Endothelial cell (in vitro differentiated cells): ENCODE results near the gene MYOCD. TPM values are rescaled to one million over a fixed set of nuclear protein-coding genes. Genes with fewer than 3 reads are reported as not detected.

ENCODE experiments used
- DNase-seq: peaks from one replicate; pipeline ENCODE4 v3.0.0; 2021; ENCODE audit warnings: low spot score
- H3K27ac Mint-ChIP-seq: one replicate; pipeline ENCODE4 v1.8.0; 2021; ENCODE audit warnings: mixed read lengths, inconsistent platforms; ENCODE audit not compliant: unreplicated experiment
- H3K27me3 Mint-ChIP-seq: one replicate; pipeline ENCODE4 v1.8.0; 2021; ENCODE audit warnings: mild to moderate bottlenecking, moderate library complexity, mixed read lengths, inconsistent platforms; ENCODE audit not compliant: unreplicated experiment
- H3K36me3 Mint-ChIP-seq: one replicate; pipeline ENCODE4 v1.8.0; 2021; ENCODE audit warnings: mild to moderate bottlenecking, low read depth, mixed read lengths, inconsistent platforms; ENCODE audit not compliant: unreplicated experiment
- H3K4me1 Mint-ChIP-seq: one replicate; pipeline ENCODE4 v1.8.0; 2021; ENCODE audit warnings: mild to moderate bottlenecking, mixed read lengths, inconsistent platforms; ENCODE audit not compliant: unreplicated experiment
- H3K4me3 Mint-ChIP-seq: one replicate; pipeline ENCODE4 v1.8.0; 2021; ENCODE audit warnings: mild to moderate bottlenecking, mixed read lengths, inconsistent platforms; ENCODE audit not compliant: unreplicated experiment
- H3K9me3 Mint-ChIP-seq: one replicate; pipeline ENCODE4 v1.8.0; 2021; ENCODE audit warnings: mixed read lengths, inconsistent platforms; ENCODE audit not compliant: unreplicated experiment
- total RNA-seq: library from RNA; stranded (reverse); fragmentation: NEBNext Ultra II Directional; extraction: Animal tissue kit (Norgen Biotek cat#: 25700); gene quantifications from one replicate; pipeline ENCODE4 v1.2.1, GENCODE V29; 2021; ENCODE audit not compliant: unreplicated experiment
- TF ChIP-seq, protein P1 (sequence below): fragments of 200-600 bp; sonication (generic); IDR thresholded peaks from one replicate; pipeline ENCODE4 v1.5.0; 2021; ENCODE audit warnings: antibody characterized with exemption; ENCODE audit not compliant: unreplicated experiment

MYOCD gene
- total RNA-seq, 1 donor from 2014 or later: 0.38 TPM

DNA sequence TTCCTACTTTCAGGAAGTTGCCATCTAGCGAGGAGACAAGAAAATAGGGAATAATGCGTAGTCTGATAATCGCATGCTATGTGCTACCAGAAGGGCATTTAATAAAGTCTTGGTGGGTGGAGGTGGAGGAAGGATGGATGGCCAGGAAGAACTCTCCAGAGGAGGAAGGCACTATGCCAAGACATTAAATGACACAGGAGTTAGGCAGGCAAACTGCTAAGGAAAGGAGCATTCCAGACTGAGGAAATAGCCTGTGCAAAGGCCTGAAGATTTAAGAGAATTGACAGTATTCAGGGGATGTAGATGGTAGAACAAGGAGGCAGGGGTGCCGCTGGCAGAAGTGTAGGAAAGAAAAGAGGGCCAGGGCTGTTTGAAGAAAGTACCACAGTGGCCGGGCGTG, 104.3 kb downstream of the MYOCD start:
- Mint-ChIP-seq H3K9me3 (no peaks in the 10 kb centered on the region), H3K4me1 (no peaks in the 10 kb centered on the region), H3K27me3 (no peaks in the 10 kb centered on the region), H3K4me3 (no peak overlapping the region), H3K27ac (no peak overlapping the region), H3K36me3 (no peaks in the 10 kb centered on the region)
- DNase-seq: no peak
- TF ChIP-seq, protein P1, sequence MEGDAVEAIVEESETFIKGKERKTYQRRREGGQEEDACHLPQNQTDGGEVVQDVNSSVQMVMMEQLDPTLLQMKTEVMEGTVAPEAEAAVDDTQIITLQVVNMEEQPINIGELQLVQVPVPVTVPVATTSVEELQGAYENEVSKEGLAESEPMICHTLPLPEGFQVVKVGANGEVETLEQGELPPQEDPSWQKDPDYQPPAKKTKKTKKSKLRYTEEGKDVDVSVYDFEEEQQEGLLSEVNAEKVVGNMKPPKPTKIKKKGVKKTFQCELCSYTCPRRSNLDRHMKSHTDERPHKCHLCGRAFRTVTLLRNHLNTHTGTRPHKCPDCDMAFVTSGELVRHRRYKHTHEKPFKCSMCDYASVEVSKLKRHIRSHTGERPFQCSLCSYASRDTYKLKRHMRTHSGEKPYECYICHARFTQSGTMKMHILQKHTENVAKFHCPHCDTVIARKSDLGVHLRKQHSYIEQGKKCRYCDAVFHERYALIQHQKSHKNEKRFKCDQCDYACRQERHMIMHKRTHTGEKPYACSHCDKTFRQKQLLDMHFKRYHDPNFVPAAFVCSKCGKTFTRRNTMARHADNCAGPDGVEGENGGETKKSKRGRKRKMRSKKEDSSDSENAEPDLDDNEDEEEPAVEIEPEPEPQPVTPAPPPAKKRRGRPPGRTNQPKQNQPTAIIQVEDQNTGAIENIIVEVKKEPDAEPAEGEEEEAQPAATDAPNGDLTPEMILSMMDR: no peak

DNA sequence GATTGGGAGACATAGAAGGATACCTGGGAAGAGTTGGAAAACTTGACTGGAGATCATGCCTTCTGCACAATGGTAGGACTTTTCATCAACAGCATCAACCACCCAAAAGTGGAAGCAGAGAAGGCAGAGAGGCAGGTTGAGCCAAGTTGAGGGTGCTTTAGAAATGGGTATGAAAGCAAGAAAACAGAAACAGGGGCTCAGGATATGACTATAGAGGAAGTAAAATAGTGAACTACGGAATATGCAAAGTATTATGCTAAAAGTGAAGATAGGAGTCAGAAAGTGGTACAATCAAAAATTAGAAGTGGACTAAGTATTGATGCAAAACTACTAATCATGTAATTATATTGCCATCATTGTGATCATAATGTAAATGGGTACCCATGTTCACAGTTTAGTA, 107.5 kb downstream of the MYOCD start:
- TF ChIP-seq, protein P1: no peak
- H3K9me3 Mint-ChIP-seq: no peaks in the 10 kb centered on the region
- no peaks in the 10 kb centered on the region for H3K4me1 Mint-ChIP-seq
- H3K27ac Mint-ChIP-seq: no peak overlapping the region
- DNase-seq: no peak
- H3K27me3 Mint-ChIP-seq: no peaks in the 10 kb centered on the region
- H3K4me3 Mint-ChIP-seq: no peak overlapping the region
- no peaks in the 10 kb centered on the region for H3K36me3 Mint-ChIP-seq

DNA sequence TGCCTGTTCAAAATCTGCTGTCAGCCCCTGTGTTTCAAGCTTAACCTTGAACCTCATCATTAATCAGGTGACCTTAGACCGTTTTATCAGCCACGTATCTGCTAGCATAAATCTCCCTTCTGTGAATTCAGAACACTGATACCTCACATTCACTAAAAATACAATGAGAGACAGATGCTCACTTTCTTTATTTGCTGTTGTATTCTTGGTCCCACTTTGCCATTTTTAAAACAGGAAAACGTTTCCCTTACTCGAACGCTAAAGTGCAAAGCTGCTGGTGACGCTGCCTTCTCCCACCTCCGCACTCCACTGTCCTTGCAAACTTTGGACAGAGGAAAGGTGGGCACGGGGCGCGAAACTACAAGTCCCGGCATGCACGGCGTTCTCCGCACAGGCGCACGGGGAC, 123.4 kb downstream of the MYOCD start:
- Mint-ChIP-seq H3K9me3 (no peaks in the 10 kb centered on the region), H3K4me1 (peaks cover 8% of the 10 kb centered on the region), H3K4me3 (peak overlapping the region; percentile 89), H3K27ac (no peak overlapping the region), H3K27me3 (peaks cover 2% of the 10 kb centered on the region), H3K36me3 (no peaks in the 10 kb centered on the region)
- DNase-seq: no peak
- TF ChIP-seq, protein P1: no peak

DNA sequence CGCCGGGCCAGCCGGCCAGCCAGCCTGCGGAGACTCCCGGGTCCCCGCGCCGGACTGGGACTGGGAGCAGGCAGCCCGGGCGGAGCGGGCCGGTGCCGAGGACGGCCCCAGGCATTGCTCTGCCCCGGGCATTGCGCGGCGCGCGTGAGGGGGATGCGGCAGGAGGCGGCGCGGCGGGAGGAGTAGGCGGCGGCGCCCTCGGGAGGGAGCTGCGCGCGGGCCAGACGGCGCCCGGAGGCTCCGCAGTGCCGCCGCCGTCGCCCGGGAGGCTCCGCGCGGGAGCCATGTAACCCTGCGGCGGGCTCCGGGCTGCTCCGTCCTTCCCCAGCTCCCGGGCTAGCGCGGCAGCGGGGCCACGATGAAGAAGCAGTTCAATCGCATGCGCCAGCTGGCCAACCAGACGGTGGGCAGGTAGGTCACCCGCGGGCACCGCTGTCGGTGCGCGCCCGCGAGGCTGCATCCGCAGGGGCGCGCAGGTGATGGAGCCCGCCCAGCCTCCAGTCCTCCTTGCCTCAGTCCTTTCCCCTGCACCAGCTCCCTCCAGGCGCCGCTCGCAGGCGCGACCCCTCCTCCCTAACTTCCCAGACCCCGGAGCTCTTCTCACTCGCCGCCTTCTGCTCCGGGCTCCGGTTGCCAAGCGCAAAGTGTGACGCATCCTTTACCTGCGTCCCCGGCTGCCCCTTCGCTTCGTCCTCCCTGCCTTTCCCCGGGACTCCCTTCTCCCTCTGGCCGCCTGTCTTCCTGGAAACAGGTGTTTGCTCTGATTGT, 124.0 kb downstream of the MYOCD start, which contains the start of gene ARHGAP44:
ARHGAP44 (plus strand) TSS at position 18 of the 768 bp plus-strand sequence; CDS start at position 359, 341 bp downstream.
- TF ChIP-seq, protein P1: no peak
- Mint-ChIP-seq H3K27ac (no peak within 1 kb of the TSS), H3K36me3 (no peaks in the 10 kb centered on the region), H3K27me3 (peaks cover 2% of the 10 kb centered on the region), H3K9me3 (no peaks in the 10 kb centered on the region), H3K4me3 (peak within 1 kb of the TSS; percentile 96), H3K4me1 (peaks cover 12% of the 10 kb centered on the region)
- DNase-seq: peak; percentile 78

DNA sequence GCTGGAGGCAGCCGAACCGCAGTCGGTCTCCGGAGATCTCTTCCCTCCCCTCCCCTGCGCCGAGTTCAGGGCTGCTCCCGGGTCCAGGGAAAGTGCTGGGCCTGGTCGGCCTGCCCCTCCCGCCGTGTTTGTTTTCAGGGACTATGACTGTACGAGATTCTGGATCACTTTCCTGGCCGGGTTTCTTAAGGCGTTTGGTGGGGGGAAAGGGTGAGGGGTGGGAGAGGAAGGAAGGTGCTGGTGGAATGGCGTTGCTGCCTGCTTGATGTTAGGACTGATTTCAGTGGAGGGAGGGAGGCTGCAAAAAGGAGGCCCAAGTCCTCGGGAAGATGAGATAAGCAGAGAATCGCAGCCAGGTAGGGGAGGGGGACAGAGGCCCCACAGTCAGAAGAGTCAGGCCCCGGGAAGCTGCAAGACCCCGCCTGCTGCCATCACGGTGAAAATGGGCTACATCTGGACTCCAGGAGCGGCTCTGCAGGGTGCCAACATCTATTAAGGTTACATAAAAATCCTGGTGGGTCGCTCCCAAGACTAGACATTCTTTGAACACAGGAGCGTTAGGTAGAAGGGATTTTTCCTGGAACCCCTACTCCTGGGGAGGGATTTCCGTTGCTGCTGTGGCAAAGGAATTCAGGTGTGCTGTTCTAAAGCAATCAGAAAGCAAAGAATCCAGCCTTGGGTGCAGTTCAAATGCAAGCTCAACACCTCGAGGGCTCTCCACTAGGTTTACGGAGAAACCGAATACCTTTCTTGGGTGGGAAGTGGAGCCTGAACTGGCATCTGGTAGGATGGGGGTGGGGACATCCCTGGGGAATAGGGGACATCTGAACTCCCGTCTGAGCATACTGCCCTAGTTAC, 124.8 kb downstream of the MYOCD start:
- TF ChIP-seq, protein P1: no peak
- H3K9me3 Mint-ChIP-seq: no peaks in the 10 kb centered on the region
- peaks cover 2% of the 10 kb centered on the region for H3K27me3 Mint-ChIP-seq
- no peak overlapping the region for H3K27ac Mint-ChIP-seq
- peak overlapping the region; percentile 96 for H3K4me3 Mint-ChIP-seq
- peaks cover 18% of the 10 kb centered on the region for H3K4me1 Mint-ChIP-seq
- no peaks in the 10 kb centered on the region for H3K36me3 Mint-ChIP-seq
- peak; percentile 10 for DNase-seq
